Mesenchymal stem cell (in vitro differentiated cells and primary cell): ENCODE measurements around the gene ZDHHC7.

Experiments
- DNase-seq: peaks from one replicate; pipeline ENCODE4 v3.0.0-alpha.2; 2013
- H2AFZ ChIP-seq: one replicate; pipeline ENCODE4 v1.6.1; 2013; ENCODE audit warnings: low read depth, mild to moderate bottlenecking, control low read depth, inconsistent platforms, low read length, moderate library complexity
- H2AK5ac ChIP-seq: 2 replicates; pipeline ENCODE4 v1.6.1; 2013; ENCODE audit warnings: low read length, moderate library complexity, mild to moderate bottlenecking, inconsistent platforms; ENCODE audit not compliant: severe bottlenecking
- H2BK120ac ChIP-seq: one replicate; pipeline ENCODE4 v1.6.1; 2013; ENCODE audit warnings: low read depth, mild to moderate bottlenecking, inconsistent platforms, low read length, moderate library complexity
- H2BK12ac ChIP-seq, 2 experiments: one replicate each; pipeline ENCODE4 v1.6.1; 2013; ENCODE audit warnings: inconsistent platforms in 2 of 2, low read length in 2 of 2, mild to moderate bottlenecking in 2 of 2, moderate library complexity in 2 of 2, control low read depth in 1 of 2
- H2BK15ac ChIP-seq: one replicate; pipeline ENCODE4 v1.6.1; 2013; ENCODE audit warnings: mild to moderate bottlenecking, low read depth, inconsistent platforms; ENCODE audit not compliant: poor library complexity, severe bottlenecking
- H2BK5ac ChIP-seq: 2 replicates; pipeline ENCODE4 v1.6.1; 2013; ENCODE audit warnings: low read depth, mild to moderate bottlenecking, low read length, control low read depth, inconsistent platforms; ENCODE audit not compliant: poor library complexity, severe bottlenecking
- H3K14ac ChIP-seq, 2 experiments: one replicate each; pipeline ENCODE4 v1.6.1; 2013; ENCODE audit warnings: inconsistent platforms in 2 of 2, low read length in 2 of 2, control low read depth in 1 of 2, mild to moderate bottlenecking in 1 of 2, moderate library complexity in 1 of 2
- H3K18ac ChIP-seq, 2 experiments: one replicate each; pipeline ENCODE4 v1.6.1; 2013; ENCODE audit warnings: inconsistent platforms in 2 of 2, low read length in 2 of 2, control low read depth in 1 of 2, low read depth in 1 of 2, mild to moderate bottlenecking in 1 of 2
- H3K23ac ChIP-seq, 2 experiments: one replicate each; pipeline ENCODE4 v1.6.1; 2013; ENCODE audit warnings: inconsistent platforms in 2 of 2, low read length in 2 of 2, mild to moderate bottlenecking in 2 of 2, moderate library complexity in 2 of 2, control low read depth in 1 of 2
- H3K27ac ChIP-seq: 2 replicates; pipeline ENCODE4 v1.5.1; 2013; ENCODE audit warnings: mild to moderate bottlenecking, moderate library complexity, low read length, control low read depth, inconsistent platforms; ENCODE audit not compliant: poor library complexity, severe bottlenecking
- H3K27me3 ChIP-seq, 2 experiments: 2 replicates each; pipeline versions ENCODE4 v1.6.1 to v1.7.0; 2013; ENCODE audit warnings: low read length in 2 of 2, mild to moderate bottlenecking in 2 of 2, moderate library complexity in 2 of 2, control low read depth in 1 of 2, inconsistent platforms in 1 of 2; ENCODE audit not compliant: control insufficient read depth in 1 of 2, insufficient read depth in 1 of 2
- H3K36me3 ChIP-seq, 2 experiments: 2 replicates each; pipeline versions ENCODE4 v1.6.1 to v1.7.0; 2013; ENCODE audit warnings: low read length in 2 of 2, control low read depth in 1 of 2, inconsistent platforms in 1 of 2, low read depth in 1 of 2, mild to moderate bottlenecking in 1 of 2; ENCODE audit not compliant: insufficient read depth in 2 of 2, control insufficient read depth in 1 of 2
- H3K4ac ChIP-seq, 2 experiments: one replicate each; pipeline ENCODE4 v1.6.1; 2013; ENCODE audit warnings: inconsistent platforms in 2 of 2, low read length in 2 of 2, mild to moderate bottlenecking in 2 of 2, moderate library complexity in 2 of 2, control low read depth in 1 of 2, low read depth in 1 of 2
- H3K4me1 ChIP-seq: 2 replicates; pipeline ENCODE4 v1.6.1; 2013; ENCODE audit warnings: low read depth, low read length, control low read depth; ENCODE audit not compliant: control insufficient read depth, insufficient read depth
- H3K4me2 ChIP-seq: 2 replicates; pipeline ENCODE4 v1.6.1; 2013; ENCODE audit warnings: low read length, mild to moderate bottlenecking, inconsistent platforms; ENCODE audit not compliant: poor library complexity, severe bottlenecking
- H3K4me3 ChIP-seq, 2 experiments: 2 replicates each; pipeline versions ENCODE4 v1.5.1 to v1.7.0; 2013; ENCODE audit warnings: low read length in 2 of 2, mild to moderate bottlenecking in 2 of 2, control low read depth in 1 of 2, low read depth in 1 of 2; ENCODE audit not compliant: insufficient read depth in 1 of 2
- H3K79me1 ChIP-seq: replicated peaks from 2 replicates; pipeline ENCODE4 v1.6.1; 2013; ENCODE audit warnings: mild to moderate bottlenecking, control low read depth, low read length, inconsistent platforms; ENCODE audit not compliant: poor library complexity, severe bottlenecking
- H3K9ac ChIP-seq: 2 replicates; pipeline ENCODE4 v1.7.0; 2013; ENCODE audit warnings: mild to moderate bottlenecking, low read length, moderate library complexity
- H3K9me3 ChIP-seq: 2 replicates; pipeline ENCODE4 v1.7.0; 2013; ENCODE audit warnings: mild to moderate bottlenecking, low read length; ENCODE audit not compliant: control insufficient read depth
- H4K8ac ChIP-seq: one replicate; pipeline ENCODE4 v1.6.1; 2013; ENCODE audit warnings: inconsistent platforms, mild to moderate bottlenecking, low read length, moderate library complexity
- H4K91ac ChIP-seq: one replicate; pipeline ENCODE4 v1.6.1; 2013; ENCODE audit warnings: mild to moderate bottlenecking, low read length, inconsistent platforms
- WGBS: methylation state at CpG from one replicate; pipeline ENCODE4 v1.1.7; 2013; ENCODE audit warnings: mixed read lengths; 5-methylcytosine and 5-hydroxymethylcytosine counted together

The ZDHHC7 gene

DNA sequence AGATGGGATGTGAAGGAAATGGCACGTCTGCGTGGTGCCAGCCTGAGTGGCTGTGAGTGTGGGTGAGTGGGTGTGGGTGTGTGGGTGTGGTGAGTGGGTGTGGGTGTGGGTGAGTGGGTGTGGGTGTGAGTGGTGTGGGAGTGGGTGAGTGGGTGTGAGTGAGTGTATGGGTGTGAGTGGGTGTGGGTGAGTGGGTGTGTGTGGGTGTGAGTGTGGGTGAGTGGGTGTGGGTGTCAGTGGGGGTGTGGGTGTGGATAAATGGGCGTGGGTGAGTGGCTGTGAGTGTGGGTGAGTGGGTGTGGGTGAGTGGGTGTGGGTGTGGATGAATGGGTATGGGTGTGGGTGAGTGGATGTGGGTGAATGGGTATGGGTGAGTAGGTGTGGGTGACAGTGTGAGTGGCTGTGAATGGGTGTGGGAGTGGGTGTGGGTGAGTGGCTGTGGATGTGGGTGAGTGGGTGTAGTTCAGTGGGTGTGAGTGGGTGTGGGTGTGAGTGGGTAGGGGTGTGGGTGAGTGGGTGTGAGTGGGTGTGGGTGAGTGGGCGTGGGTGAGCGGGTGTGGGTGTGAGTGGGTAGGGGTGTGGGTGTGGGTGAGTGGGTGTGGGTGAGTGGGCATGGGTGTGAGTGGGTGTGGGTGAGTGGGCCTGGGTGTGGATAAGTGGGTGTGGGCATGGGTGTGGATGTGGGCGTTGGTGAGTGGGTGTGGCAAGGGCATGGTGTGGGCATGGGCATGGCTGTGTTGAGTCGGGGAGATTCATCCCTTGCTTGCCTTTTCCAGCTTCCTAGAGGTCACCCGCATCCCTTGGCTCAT lies 80.8 kb downstream of the ZDHHC7 start:
- Histone ChIP-seq H4K91ac (peak overlapping the region; percentile 59), H3K9ac (peak overlapping the region; percentile 63), H3K4me2 (no peak overlapping the region), H3K23ac (no peak overlapping the region), H2BK120ac (no peak overlapping the region), H4K8ac (no peak overlapping the region), H2AFZ (no peak overlapping the region), H2BK15ac (no peak overlapping the region), H2BK12ac (no peak overlapping the region), H3K27me3 (no peaks in the 10 kb centered on the region), H3K4me3 (no peak overlapping the region), H3K79me1 (no peaks in the 10 kb centered on the region), H3K4me1 (peaks cover 15% of the 10 kb centered on the region), H3K9me3 (no peaks in the 10 kb centered on the region), H3K18ac (no peak overlapping the region), H3K4ac (no peak overlapping the region), H2BK5ac (no peak overlapping the region), H3K36me3 (no peaks in the 10 kb centered on the region), H2AK5ac (no peak overlapping the region), H3K14ac (peak overlapping the region in 1 of 2 experiments; percentile 75), H3K27ac (no peak overlapping the region)
- 74% methylated on average over 5 of the region's 8 CpGs for WGBS
- DNase-seq: no peak

DNA sequence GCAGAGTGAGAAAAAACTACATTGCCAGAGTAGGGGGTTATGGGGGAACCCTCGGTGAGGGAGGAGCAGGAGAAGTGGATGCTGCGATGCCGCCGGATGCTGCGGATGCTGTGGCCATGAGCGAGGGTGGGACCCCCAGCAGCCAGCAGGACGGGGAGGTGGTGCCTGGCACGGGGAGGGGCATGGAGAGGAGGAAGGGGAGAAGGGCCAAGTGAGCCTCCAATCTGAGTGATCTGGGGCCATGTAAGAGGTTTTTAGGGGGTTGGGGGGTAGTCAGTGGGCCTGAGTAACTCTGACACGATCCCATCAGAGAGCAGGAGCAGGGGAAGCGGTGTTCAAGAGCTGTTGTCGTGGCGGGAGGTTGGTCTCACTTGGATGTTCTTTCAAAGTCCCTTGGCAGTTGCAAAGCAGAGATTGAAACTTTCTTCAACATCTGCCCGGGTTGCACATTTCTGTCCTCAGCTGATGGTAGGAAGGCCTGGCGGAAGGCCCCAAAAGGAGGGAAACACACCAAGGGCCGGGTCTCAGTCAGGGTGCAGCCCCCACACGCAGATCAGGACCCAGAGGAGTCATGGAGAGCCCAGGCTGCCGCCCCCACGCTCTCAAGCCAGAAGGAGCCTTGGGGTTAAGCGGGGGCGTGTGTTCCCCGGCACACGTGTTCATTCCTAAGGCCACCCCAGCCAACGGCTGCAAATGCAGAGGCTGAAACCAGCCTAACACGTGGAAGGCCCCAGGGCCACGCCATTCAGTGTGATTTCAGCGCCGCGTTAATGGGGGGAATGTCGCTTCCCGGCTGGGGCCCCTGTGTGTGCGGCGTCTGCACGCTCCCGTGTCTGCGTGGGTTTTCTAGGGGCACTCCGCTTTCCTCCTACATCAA lies 81.7 kb downstream of the ZDHHC7 start:
- no peaks in the 10 kb centered on the region for H3K36me3 ChIP-seq
- H3K4ac ChIP-seq: no peak overlapping the region
- H4K8ac ChIP-seq: no peak overlapping the region
- peak overlapping the region in 1 of 2 experiments; percentile 44 for H3K14ac ChIP-seq
- no peak for DNase-seq
- H2BK15ac ChIP-seq: peak overlapping the region; percentile 27
- H3K9ac ChIP-seq: peak overlapping the region; percentile 63
- peaks cover 17% of the 10 kb centered on the region for H3K4me1 ChIP-seq
- H2AFZ ChIP-seq: no peak overlapping the region
- H2BK120ac ChIP-seq: no peak overlapping the region
- H3K18ac ChIP-seq: no peak overlapping the region
- no peak overlapping the region for H2BK12ac ChIP-seq
- 87% methylated on average over 35 of the region's 36 CpGs for WGBS
- H4K91ac ChIP-seq: no peak overlapping the region
- no peak overlapping the region for H2AK5ac ChIP-seq
- H3K27ac ChIP-seq: no peak overlapping the region
- H3K4me3 ChIP-seq: no peak overlapping the region
- H3K23ac ChIP-seq: no peak overlapping the region
- H3K9me3 ChIP-seq: no peaks in the 10 kb centered on the region
- no peak overlapping the region for H3K4me2 ChIP-seq
- no peaks in the 10 kb centered on the region for H3K79me1 ChIP-seq
- H3K27me3 ChIP-seq: no peaks in the 10 kb centered on the region
- H2BK5ac ChIP-seq: no peak overlapping the region

DNA sequence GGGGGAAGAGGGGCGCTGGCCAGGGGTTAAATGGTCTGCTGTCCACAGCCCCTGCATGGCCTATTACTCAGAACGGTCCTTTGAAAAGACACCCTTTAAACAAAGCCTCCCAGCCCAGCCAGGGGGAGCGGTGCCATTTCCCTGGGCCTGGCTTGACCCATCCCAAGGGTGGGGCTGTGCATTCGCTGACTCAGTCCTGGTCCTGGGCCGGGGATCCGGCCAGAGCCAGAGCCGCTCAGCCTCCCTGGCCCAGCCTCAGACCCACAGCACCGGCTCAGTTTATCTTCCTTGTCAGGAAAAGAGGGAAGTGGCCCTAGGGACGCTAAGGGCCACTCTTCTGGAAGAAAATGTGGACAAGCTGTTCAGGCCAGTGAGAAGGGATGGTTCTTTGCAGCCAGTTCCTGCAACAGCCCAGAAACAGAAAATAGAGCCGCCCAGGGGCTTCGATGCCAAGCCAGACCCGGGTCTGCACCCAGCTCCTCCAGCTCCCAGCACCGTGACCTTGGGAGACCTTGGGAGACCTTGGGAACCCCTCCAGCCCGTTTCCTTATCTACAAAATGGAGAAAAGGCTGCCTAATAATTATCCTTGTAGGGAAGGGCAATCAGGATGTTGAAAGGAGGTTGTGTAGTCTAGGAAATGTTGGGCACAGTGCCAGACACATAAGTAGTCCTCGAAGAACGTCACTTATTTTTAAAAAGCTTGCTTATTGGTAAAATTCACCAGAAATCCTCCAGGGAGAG lies 82.5 kb downstream of the ZDHHC7 start:
- H3K9ac ChIP-seq: peak overlapping the region; percentile 63
- H3K27ac ChIP-seq: no peak overlapping the region
- H3K18ac ChIP-seq: peak overlapping the region in 1 of 2 experiments; percentile 11
- no peaks in the 10 kb centered on the region for H3K36me3 ChIP-seq
- H4K91ac ChIP-seq: peak overlapping the region; percentile 18
- H2AK5ac ChIP-seq: no peak overlapping the region
- no peak overlapping the region for H4K8ac ChIP-seq
- H3K4me2 ChIP-seq: no peak overlapping the region
- WGBS: 68% methylated on average over 15 of the region's 16 CpGs
- no peak overlapping the region for H3K14ac ChIP-seq
- peak overlapping the region; percentile 12 for H2BK15ac ChIP-seq
- H3K4ac ChIP-seq: no peak overlapping the region
- no peak overlapping the region for H2BK5ac ChIP-seq
- peak overlapping the region in 1 of 2 experiments; percentile 15 for H2BK12ac ChIP-seq
- no peak overlapping the region for H2BK120ac ChIP-seq
- DNase-seq: no peak
- no peaks in the 10 kb centered on the region for H3K27me3 ChIP-seq
- peaks cover 12% of the 10 kb centered on the region for H3K4me1 ChIP-seq
- H3K4me3 ChIP-seq: peak overlapping the region in 1 of 2 experiments; percentile 26
- H3K23ac ChIP-seq: no peak overlapping the region
- H3K79me1 ChIP-seq: no peaks in the 10 kb centered on the region
- H3K9me3 ChIP-seq: no peaks in the 10 kb centered on the region
- H2AFZ ChIP-seq: no peak overlapping the region
